ENCODE data around the gene BIRC6.
"Not testable (repeated sequence)": the region's sequence is repeated elsewhere in the genome, so short reads cannot be mapped to it uniquely, and the experiment has no call there.

The BIRC6 gene

GRCh38 chr2:32360416-32360815 is 3.6 kb downstream of the BIRC6 start:
- Histone ChIP-seq H4K20me1 (ENCODE audit: insufficient read depth, low read length, poor library complexity, severe bottlenecking) (peaks cover 79% of the 10 kb centered on the region), H3K4me3 (ENCODE audit: low read length, poor library complexity, severe bottlenecking) (peak overlapping the region; percentile 89), H3K9ac (ENCODE audit: low read depth, low read length, poor library complexity, severe bottlenecking) (peak overlapping the region; percentile 95), H3F3A (ENCODE audit: low read depth) (no peaks in the 10 kb centered on the region), H3K27me3 (ENCODE audit: insufficient read depth, low read length, poor library complexity, severe bottlenecking) (no peaks in the 10 kb centered on the region), H2AFZ (ENCODE audit: low read length) (no peak overlapping the region), H3K9me3 (ENCODE audit: insufficient read depth, low read depth, low read length) (no peaks in the 10 kb centered on the region), H3K9me2 (replicated peaks; ENCODE audit: low read depth, low read length) (no peaks in the 10 kb centered on the region), H3K79me2 (ENCODE audit: insufficient read depth, low read length) (peaks cover 82% of the 10 kb centered on the region), H3K36me3 (ENCODE audit: insufficient read depth, low read length) (peaks cover 3% of the 10 kb centered on the region; the same call in 1 of the 2 replicates), H3K4me1 (ENCODE audit: insufficient read depth, low read length, poor library complexity, severe bottlenecking) (peaks cover 60% of the 10 kb centered on the region), H3K4me2 (ENCODE audit: low read depth, low read length, poor library complexity, severe bottlenecking) (peak overlapping the region; percentile 95)
- no peak for TF ChIP-seq EZH2phosphoT487 (IDR thresholded peaks at IDR 0.05; ENCODE audit: borderline replicate concordance)
- TF ChIP-seq CTCF (conservative IDR thresholded peaks at IDR 0.05; ENCODE audit: low read length) = no peak

DNA sequence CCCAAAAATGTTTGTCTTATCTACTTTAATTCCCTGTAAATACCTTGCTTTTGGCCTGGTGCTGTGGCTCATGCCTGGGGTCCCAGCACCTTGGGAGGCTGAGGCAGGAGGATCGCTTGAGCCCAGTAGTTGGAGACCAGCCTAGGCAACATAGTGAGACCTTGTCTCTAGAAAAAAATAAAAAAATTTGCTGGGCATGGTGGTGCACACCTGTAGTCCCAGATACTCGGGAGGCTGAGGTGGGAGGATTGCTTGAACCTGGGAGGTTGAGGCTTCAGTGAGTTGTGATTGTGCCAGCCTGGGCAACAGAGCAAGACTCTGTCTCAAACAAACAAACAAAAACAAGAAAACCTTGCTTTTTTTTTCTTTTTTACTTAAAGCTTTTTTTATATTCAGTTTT is 6.2 kb downstream of the BIRC6 start:
- not testable (repeated sequence) for H3K9me3 ChIP-seq (ENCODE audit: insufficient read depth, low read depth, low read length); H3F3A ChIP-seq (ENCODE audit: low read depth); H3K27me3 ChIP-seq (ENCODE audit: insufficient read depth, low read length, poor library complexity, severe bottlenecking); H2AFZ ChIP-seq (ENCODE audit: low read length); H3K36me3 ChIP-seq (ENCODE audit: insufficient read depth, low read length); H3K9ac ChIP-seq (ENCODE audit: low read depth, low read length, poor library complexity, severe bottlenecking); H3K9me2 ChIP-seq (replicated peaks; ENCODE audit: low read depth, low read length)
- Histone ChIP-seq H3K79me2 (ENCODE audit: insufficient read depth, low read length) (peaks cover 100% of the 10 kb centered on the region), H4K20me1 (ENCODE audit: insufficient read depth, low read length, poor library complexity, severe bottlenecking) (peaks cover 97% of the 10 kb centered on the region), H3K4me3 (ENCODE audit: low read length, poor library complexity, severe bottlenecking) (peak overlapping the region; percentile 54), H3K4me1 (ENCODE audit: insufficient read depth, low read length, poor library complexity, severe bottlenecking) (peaks cover 54% of the 10 kb centered on the region), H3K4me2 (ENCODE audit: low read depth, low read length, poor library complexity, severe bottlenecking) (peak overlapping the region; percentile 95)

DNA sequence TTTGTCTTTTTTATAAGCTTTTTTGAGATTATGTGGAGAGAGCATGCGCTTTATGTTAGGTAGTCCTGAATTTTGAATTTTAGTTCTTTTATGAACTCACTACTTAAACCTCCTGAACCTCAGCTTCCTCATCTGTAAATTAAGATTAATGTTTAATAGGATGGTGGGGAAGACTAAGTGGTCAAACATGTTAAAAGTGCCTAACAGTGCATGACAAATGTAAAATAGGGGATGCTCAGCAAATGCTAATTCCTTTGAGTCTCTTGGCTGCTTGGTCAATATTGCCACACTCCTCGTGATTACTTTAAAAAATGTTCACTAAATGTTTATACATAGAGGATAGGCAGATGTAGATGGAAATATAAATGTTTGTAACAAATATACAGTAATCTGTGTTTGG is 6.8 kb downstream of the BIRC6 start:
- Histone ChIP-seq H3K9ac (ENCODE audit: low read depth, low read length, poor library complexity, severe bottlenecking) (no peak overlapping the region), H3K4me1 (ENCODE audit: insufficient read depth, low read length, poor library complexity, severe bottlenecking) (peaks cover 48% of the 10 kb centered on the region), H3K9me3 (ENCODE audit: insufficient read depth, low read depth, low read length) (no peaks in the 10 kb centered on the region), H2AFZ (ENCODE audit: low read length) (no peak overlapping the region), H3K4me3 (ENCODE audit: low read length, poor library complexity, severe bottlenecking) (peak overlapping the region; percentile 54), H3K4me2 (ENCODE audit: low read depth, low read length, poor library complexity, severe bottlenecking) (peak overlapping the region; percentile 95), H3K79me2 (ENCODE audit: insufficient read depth, low read length) (peaks cover 100% of the 10 kb centered on the region), H3K9me2 (replicated peaks; ENCODE audit: low read depth, low read length) (no peaks in the 10 kb centered on the region), H4K20me1 (ENCODE audit: insufficient read depth, low read length, poor library complexity, severe bottlenecking) (peaks cover 97% of the 10 kb centered on the region), H3K36me3 (ENCODE audit: insufficient read depth, low read length) (peaks cover 3% of the 10 kb centered on the region; the same call in 1 of the 2 replicates), H3K27me3 (ENCODE audit: insufficient read depth, low read length, poor library complexity, severe bottlenecking) (no peaks in the 10 kb centered on the region), H3F3A (ENCODE audit: low read depth) (no peaks in the 10 kb centered on the region)
- TF ChIP-seq EZH2phosphoT487 (IDR thresholded peaks at IDR 0.05; ENCODE audit: borderline replicate concordance) (no peak), CTCF (conservative IDR thresholded peaks at IDR 0.05; ENCODE audit: low read length) (no peak)

DNA sequence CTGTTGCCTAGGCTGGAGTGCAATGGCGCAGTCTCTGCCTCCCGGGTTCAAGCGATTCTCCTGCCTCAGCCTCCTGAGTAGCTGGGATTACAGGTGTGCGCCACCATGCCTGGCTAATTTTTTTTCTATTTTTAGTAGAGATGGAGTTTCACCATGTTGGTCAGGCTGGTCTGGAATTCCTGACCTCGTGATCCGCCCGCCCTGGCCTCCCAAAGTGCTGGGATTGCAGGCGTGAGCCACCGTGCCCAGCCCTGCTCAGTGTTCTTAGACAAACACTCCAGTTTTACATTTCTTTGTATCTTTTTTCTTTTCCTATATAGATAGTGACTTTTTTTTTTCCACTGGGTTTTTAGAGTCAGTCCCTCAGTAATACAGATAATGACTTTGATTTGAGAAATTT is 7.5 kb downstream of the BIRC6 start:
- not testable (repeated sequence) for H3K9ac ChIP-seq (ENCODE audit: low read depth, low read length, poor library complexity, severe bottlenecking); H3K27me3 ChIP-seq (ENCODE audit: insufficient read depth, low read length, poor library complexity, severe bottlenecking); H3K36me3 ChIP-seq (ENCODE audit: insufficient read depth, low read length); H3K9me3 ChIP-seq (ENCODE audit: insufficient read depth, low read depth, low read length); H3F3A ChIP-seq (ENCODE audit: low read depth); H3K9me2 ChIP-seq (replicated peaks; ENCODE audit: low read depth, low read length); H2AFZ ChIP-seq (ENCODE audit: low read length)
- Histone ChIP-seq H4K20me1 (ENCODE audit: insufficient read depth, low read length, poor library complexity, severe bottlenecking) (peaks cover 97% of the 10 kb centered on the region), H3K4me3 (ENCODE audit: low read length, poor library complexity, severe bottlenecking) (peak overlapping the region; percentile 23), H3K4me1 (ENCODE audit: insufficient read depth, low read length, poor library complexity, severe bottlenecking) (peaks cover 42% of the 10 kb centered on the region), H3K79me2 (ENCODE audit: insufficient read depth, low read length) (peaks cover 100% of the 10 kb centered on the region), H3K4me2 (ENCODE audit: low read depth, low read length, poor library complexity, severe bottlenecking) (peak overlapping the region; percentile 95)

DNA sequence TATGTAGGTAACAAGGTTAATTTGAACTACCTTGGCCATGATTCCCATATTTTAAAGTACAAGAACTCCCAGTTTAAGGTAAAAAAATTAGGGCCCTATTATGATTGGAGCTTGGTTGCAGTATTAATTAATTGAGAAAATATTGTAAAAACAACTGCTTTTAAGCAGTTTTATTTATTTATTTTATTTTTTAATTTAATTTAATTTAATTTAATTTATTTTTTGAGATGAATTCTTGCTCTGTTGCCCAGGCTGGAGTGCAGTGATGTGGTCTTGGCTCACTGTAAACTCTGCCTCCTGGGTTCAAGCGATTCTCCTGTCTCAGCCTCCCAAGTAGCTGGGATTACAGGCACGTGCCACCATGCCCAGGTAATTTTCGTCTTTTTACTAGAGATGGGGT is 8.9 kb downstream of the BIRC6 start:
- H3F3A ChIP-seq (ENCODE audit: low read depth); H3K9me2 ChIP-seq (replicated peaks; ENCODE audit: low read depth, low read length); H3K9ac ChIP-seq (ENCODE audit: low read depth, low read length, poor library complexity, severe bottlenecking); H2AFZ ChIP-seq (ENCODE audit: low read length); H3K9me3 ChIP-seq (ENCODE audit: insufficient read depth, low read depth, low read length); H3K36me3 ChIP-seq (ENCODE audit: insufficient read depth, low read length); H3K4me3 ChIP-seq (ENCODE audit: low read length, poor library complexity, severe bottlenecking); H3K27me3 ChIP-seq (ENCODE audit: insufficient read depth, low read length, poor library complexity, severe bottlenecking): not testable (repeated sequence)
- Histone ChIP-seq H3K79me2 (ENCODE audit: insufficient read depth, low read length) (peaks cover 99% of the 10 kb centered on the region), H4K20me1 (ENCODE audit: insufficient read depth, low read length, poor library complexity, severe bottlenecking) (peaks cover 95% of the 10 kb centered on the region), H3K4me1 (ENCODE audit: insufficient read depth, low read length, poor library complexity, severe bottlenecking) (peaks cover 28% of the 10 kb centered on the region), H3K4me2 (ENCODE audit: low read depth, low read length, poor library complexity, severe bottlenecking) (peak overlapping the region; percentile 37)
